ENCODE measurements around the gene CLEC19A.

- TF ChIP-seq POLR2A (IDR thresholded peaks at IDR 0.05) (no peak), CTCF (IDR thresholded peaks at IDR 0.05) (no peak)
These were observed 16.4 kb upstream of the CLEC19A start for GRCh38 chr16:19269098-19269497.

Measured in prostate gland (tissue), 2 donors.